Measurements from ENCODE around the gene DCST1.

DNA sequence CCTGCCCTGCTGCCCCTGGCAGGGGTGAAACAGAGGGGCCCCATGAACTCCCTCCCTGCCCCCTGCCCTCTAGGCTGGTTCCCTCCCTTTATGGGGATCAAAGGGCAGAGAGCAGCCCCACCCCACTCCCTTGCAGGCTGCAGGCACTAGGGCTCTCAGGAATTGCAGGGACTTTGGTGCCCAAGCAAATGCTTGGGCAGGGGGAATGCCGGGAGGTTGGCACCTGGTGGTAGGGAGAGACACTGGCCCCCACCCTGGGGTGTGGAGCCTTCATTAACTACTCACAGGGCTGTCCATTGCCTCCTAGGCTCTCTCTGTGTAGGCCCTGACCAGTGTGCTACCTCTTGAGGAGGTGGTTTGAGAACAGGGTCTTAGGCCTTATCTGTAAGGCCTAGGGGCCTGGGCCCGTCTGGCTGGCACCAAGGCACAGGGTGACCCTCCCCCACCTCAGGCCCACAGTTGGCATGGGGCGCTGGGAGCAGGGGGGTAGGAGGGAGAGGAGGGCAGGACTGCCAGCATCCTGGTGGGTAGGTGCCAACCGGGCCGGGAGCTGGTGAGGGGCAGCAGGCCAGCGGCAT is 26.3 kb upstream of the DCST1 start:
- no peak for TF ChIP-seq EZH2 (IDR thresholded peaks at IDR 0.05; ENCODE audit: insufficient read depth, poor library complexity, severe bottlenecking)
- TF ChIP-seq EZH2phosphoT487 (IDR thresholded peaks at IDR 0.05; ENCODE audit: insufficient read depth, low read depth), result no peak

Data from GM23248 (cell line).